HG03520 (cell line): ENCODE measurements around the gene HBP1.
"Not testable (repeated sequence)": the region's sequence is repeated elsewhere in the genome, so short reads cannot be mapped to it uniquely, and the experiment has no call there.

Experiments used
- ATAC-seq: cut with Tn5 transposase; IDR thresholded peaks from one replicate; pipeline ENCODE4 v1.9.1; 2021; ENCODE audit warnings: mild to moderate bottlenecking, moderate library complexity; ENCODE audit not compliant: unreplicated experiment

HBP1 gene

DNA sequence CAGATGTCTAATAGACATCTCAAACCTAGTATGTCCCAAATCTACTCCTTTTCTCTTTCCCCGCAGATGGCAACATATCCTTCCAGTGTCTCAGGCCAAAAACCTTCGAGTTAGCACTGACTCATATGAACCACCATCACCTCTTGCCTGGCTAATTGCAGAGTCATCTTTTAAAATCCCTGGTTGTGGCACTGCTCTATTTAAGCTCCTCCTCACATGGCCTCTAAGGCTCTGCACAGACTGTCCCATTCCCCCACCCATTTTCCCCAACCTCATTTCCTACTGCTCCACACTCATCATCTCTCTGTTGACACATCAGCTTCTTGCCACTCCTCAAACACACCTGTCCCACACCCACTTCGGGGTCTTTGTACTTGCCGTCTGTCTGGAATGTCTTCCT, 16.8 kb upstream of the HBP1 start:
- ATAC-seq = no peak

DNA sequence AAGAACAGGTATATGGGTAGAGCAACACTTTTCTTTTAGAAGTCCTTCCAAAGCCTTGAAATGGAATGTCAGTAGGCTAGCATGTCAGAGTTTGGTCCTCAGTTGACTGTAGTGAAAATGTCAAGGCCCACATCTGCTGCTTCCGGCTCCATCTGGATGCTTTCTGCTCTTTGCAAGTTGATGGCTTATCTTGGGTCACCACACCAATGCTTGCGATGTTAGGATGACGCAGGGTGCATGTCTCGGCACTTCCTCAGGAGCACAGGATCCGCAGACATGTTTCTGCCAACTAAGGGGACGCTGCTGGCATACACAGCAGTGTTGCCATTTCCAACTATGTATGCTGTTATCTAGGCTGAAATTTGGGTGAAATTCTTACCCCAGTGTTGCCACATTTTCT, 14.0 kb upstream of the HBP1 start:
- no peak for ATAC-seq

DNA sequence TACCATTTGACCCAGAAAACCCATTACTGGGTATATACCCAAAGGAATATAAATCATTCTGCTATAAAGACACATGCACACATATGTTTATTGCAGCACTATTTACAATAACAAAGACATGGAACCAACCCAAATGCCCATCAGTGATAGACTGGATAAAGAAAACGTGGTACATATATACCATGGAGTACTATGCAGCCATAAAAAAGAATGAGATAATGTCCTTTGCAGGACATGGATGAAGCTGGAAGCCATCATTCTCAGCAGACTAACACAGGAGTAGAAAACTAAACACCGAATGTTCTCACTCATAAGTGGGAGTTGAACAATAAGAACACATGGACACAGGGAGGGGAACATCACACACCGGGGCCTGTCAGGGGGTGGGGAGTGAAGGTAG, 13.1 kb upstream of the HBP1 start:
- not testable (repeated sequence) for ATAC-seq

DNA sequence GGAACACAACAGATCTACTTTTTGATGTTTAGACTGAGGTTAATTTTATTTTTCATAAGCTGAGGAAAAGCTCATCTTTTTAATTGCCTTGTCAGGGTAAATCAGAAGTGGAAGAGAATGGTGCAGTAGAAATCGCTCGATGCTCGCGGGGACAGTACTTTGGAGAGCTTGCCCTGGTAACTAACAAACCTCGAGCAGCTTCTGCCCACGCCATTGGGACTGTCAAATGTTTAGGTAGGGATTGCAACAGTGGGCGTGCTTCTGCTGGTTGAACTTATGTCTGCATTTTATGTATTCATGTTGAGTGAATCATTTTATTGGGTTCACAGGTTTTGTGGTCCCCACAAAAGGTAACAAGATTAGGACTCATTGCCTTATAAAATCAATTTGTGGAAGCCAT, 11.7 kb upstream of the HBP1 start:
- ATAC-seq = no peak

DNA sequence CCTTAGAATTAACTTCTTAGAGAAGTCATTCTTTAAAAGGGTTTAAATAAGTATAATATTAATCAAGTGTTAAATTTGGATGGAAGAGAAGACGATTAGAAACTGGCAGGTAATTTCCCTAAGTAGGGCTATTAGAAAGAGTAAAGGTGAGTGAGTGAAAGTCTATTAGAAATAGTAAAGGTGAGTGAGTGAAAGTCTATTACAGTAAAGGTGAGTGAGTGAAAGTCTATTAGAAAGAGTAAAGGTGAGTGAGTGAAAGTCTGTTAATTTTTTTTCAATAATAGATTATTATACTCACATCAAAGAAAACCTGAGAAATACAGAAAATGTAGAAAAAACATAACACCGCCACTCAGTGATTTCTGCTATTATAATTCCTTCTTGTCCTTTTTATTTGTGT, 10.8 kb upstream of the HBP1 start:
- ATAC-seq = no peak

DNA sequence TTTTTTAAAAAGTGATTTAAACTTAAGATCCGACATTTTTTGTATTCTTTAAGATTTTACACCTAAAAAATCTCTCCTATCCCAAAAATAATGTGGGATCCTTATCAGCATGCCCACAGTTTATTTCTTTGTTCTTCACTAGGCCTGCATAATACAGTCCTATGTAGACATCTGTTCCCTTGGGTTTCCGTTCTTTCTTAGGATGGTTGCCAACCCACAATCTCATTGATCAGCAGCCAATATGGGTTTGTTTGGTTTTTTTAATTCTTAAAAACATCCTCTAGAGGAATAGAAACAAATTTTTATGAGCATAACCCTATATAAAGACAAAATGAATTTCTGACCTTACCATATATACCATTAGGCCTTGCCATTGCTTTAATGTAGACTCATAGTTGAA, 8.4 kb upstream of the HBP1 start:
- no peak for ATAC-seq

DNA sequence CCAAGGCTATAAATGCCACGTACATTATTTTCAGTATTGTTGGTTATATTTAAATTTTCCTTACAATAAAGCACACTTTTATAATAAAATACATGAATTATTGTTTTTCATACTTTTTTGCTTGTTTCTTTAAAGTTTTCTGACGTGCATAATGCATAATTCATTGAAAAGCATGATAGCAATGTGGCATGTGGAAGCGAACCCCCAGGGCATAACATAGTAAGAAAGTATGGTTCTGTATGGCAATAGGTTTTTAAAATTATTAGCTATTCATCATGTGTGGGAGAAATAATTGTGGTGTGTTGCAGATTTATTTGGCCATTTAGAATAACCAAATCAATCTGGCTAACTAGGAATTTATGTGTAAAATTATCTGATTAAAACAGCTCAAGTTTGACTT, 7.4 kb upstream of the HBP1 start:
- ATAC-seq = no peak

DNA sequence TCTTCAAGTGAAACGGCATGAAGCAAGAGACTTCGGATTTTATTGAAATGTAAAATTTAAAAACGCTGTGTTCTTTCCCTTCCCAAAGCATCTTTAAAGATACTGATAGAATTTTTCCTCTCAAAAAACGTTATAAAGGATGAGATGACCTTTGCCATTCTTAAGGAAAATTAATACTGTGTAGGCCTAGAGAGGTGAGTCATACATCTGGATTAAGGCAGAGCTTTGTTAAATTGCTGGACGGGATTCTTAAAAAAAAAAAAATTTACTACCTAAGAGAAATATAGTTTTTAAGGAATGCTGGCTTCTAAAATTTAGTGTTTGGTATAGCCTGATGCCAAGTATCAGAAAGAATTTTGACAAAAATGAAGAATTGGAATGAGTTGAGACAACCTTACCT, 6.3 kb upstream of the HBP1 start:
- ATAC-seq = no peak

DNA sequence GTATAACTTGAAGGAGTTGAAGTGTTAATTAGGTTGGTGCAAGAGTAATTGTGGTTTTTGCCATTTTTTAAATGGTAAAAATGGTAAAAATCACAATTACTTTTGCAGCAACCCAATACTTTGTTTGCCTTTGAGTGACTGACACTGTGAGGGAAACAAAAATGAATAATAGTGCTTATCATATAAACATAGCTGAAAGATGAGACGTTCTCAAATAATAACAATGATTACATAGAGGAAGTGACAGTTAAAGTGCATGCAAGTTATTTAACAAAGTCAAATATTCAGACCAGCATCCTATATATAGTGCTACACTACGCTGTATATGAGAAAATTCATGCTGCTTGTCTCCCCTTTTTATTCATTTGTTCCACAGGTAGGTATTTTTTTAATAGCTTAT, 4.7 kb upstream of the HBP1 start:
- ATAC-seq = no peak

DNA sequence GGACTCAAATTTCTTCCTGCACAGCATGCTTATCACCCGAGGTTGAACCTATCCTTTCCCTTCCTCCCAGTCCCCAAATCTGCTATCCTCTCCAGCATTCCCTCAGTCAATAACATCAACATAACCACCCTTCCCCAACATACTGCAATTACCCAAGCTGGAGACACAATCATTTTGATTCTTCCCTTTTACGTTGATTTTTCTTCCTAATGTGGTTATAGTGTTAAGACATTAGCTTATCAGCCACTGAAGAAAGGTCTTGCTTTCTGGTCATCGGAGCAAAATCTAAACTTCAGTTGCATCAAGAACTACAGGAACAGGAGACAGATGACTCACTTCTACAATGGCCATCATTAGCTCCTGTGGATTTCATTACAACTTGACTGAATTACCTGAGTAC, 3.5 kb upstream of the HBP1 start:
- ATAC-seq = no peak

DNA sequence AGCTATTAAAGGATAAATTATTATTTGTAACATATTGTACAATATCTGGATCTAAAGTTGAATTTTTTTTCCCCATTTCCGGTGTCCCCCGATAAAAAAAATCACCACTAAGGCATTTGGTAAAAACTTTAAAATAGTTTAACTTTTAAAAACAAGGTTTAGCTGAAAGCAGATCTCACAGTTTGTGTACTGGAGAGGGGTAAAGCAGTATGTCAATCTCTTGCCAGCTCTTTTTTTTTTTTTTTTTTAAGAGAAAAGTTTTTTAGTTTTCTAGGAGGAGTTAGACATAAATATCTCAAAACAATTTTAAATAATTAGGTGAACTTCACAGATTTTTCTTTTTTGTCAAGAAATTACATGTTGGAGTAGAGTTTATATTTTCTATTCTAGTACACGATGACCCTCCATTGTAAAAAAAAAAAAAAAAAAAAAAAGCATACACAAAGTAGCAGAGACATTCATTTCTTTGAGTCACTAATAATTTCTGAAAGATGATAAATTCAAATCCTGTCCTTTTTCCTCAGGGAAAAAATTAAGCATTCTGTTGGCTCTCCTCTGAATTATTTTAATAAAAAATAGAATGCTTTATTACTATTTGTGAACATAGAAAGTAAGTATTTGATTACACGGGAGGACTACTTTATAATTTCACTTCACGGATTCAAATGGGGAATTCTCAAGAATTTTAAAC, 1.9 kb upstream of the HBP1 start:
- ATAC-seq = no peak

DNA sequence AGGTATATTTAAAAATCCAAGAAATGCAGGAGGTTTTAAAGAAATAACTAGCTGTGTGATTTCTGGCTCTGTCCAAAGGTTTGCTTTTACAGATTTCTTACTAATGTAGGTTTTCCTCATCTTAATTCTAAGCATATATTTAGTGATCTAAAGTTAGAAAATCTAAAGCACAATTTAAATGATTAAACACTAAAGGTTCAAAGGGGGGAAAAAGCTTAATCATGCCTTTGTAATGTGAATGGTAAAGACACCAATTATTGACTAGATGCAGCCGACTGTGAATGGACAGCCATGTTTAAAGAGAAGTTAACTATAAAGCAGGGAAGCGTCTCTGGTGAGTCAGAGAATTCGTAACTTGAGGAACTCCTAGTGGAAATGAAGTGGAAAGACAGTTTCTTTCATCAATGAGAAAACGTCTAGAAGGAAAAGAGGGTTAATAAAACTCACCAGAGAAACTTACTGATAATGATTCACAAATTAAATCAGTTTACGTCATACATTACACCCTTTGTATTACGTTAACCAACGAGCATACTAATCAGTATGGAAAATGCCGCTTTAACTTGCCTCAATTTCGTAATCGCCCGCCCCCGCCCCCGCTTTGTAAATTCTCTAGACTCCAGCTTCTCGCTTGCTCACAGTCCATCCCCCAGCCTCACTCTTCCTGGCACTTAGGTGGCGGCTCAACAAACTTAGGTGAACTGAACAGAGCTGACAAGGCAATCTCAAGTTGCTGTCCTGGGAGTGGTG, 1.1 kb upstream of the HBP1 start:
- no peak for ATAC-seq

DNA sequence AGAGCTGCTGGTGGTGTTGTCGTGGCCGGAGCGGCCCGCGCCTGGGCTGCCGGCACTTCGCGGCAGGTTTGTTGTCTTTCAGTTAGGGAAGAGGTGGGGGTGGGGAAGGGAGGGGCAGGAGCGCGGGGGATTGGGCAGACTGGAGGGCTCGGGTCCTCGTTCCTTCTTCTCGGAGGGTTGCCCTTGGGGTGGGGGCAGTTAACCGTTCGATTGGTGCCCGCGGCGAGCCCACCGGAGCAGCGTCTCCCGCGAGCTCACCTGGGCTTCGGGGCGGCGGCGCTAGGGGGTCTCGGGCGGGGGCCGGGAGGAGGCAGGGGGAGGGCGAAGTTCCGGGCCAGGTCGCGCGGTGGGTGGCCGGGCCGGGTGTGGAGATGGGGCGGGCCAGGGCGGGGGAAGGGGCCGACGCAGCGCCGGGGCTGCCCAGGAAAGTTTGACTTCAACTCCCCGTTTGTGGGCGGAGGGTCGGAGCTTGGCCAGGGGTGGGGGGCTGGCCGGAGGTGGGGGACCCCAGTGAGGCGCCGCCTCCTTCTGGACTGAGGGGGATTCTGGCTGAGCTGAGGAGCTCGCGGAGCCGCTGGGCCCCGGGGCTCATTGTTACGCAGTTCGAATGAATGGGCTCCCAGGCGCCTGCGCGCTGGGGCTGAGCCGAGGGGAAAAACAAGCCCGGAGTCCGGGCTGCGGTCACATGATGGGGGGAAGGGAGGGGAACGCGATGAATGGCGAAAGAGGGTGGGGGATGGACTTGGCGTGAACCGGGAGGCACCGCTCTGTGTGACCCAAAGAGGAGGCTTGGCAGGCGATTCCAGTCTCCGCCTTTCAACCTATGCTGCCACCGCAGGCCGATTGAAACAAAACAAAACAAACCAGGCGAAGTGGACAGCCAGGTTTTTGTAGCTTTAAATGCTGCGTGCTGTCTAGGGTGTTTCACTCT, 582 bp downstream of the HBP1 start:
- peak; percentile 13 for ATAC-seq

DNA sequence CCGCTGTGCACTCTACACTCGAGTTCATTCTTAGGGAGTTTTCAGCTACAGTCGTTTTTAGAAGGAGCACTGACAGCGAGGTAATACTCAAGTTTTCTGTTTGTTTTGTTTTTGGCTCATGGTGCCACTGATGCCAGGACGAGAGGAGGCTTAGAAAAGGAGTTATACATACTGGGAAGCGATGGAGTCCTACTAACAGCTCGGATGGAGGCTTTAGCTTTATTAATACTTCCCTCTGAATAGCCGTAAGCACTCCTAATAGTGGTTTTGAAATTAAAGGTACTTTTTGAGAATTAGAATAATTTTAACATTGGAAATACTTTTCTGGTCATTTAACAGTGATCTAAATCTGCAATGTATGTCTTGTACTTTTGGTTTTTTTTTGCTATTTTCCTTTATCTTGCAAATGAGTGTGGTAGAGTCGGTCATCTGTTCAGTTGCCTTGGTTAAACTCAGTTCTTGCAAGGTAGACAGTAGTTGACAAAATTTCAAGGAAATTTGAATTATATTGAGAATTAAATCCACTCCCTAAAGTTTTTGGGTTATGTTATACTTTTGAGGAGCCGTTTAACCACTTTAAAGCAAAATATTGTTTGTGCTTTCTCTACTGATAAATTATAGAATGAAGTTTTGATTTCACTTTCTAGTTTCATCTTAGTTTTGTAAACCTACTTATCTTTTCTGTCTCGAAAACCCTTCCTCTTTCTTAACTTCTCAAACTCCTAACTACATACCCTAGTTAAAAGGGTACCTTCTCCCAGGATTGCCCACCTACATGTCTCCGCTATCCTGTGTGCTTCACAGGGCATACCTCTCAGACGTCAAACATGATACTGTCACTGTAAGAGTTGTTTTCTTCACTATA, 1.5 kb downstream of the HBP1 start:
- no peak for ATAC-seq

DNA sequence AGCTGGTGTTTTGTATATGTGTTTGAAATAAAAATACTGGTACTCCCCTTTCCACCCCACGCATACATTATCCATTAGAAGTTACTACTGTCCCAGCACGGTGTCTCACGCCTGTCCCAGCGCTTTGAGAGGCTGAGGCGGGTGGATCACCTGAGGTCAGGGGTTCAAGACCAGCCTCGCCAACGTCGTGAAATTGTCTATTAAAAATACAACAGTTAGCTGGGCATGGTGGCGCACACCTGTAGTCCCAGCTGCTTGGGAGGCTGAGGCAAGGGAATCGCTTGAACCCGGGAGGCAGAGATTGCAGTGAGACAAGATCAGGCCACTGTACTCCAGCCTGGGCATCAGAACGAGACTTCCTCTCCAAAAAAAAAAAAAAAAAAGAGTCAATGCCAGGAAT, 2.7 kb downstream of the HBP1 start:
- ATAC-seq = no peak

DNA sequence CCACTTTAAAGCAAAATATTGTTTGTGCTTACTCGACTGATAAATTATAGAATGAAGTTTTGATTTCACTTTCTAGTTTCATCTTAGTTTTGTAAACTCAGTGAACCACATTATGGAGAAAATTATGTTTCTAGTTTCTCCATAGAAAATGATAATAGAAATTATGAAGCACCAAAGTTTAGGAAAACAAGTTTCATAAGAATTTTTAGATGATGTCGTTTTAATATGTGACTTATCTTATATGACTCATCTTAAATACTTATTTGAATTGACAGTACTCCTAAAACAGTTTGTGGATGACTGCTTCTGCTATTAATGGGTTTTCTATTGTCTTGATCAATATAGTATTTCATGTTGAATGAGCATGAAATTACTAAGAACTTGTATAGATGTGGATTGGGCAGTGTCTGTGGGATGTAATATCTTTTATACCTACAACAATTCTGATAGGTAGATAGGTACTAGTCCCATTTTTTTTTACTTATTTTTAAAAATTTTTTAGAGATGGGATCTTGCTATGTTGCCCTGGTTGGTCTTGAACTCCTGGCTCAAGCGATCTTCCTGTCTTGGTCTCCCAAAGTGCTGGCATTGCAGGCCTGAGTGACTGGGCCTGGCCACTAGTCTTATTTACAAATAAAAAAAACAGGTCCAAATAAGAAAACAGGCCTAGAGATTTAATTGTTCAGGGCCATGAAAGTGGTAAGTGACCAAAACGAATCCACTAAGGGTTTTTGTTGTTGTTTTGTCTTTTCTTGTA, 3.7 kb downstream of the HBP1 start:
- no peak for ATAC-seq

DNA sequence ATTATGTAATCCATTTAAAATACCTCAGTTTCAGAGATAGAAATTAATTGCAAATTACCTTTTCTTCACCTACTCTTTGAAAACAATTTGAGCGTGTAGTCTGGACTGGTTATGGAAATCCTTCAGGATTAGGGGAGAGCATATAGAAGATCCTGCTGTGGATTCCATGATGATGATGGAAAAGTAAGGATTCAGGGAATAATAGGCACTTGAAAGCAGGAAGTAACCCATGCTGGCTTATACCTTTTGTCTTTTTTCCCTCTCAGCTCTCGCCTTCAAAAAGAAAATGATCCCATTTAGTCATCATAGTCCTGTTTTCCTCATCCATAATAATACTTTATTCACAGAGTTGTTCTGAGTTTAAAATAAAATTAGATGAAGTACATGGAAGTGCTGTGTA, 4.4 kb downstream of the HBP1 start:
- no peak for ATAC-seq

DNA sequence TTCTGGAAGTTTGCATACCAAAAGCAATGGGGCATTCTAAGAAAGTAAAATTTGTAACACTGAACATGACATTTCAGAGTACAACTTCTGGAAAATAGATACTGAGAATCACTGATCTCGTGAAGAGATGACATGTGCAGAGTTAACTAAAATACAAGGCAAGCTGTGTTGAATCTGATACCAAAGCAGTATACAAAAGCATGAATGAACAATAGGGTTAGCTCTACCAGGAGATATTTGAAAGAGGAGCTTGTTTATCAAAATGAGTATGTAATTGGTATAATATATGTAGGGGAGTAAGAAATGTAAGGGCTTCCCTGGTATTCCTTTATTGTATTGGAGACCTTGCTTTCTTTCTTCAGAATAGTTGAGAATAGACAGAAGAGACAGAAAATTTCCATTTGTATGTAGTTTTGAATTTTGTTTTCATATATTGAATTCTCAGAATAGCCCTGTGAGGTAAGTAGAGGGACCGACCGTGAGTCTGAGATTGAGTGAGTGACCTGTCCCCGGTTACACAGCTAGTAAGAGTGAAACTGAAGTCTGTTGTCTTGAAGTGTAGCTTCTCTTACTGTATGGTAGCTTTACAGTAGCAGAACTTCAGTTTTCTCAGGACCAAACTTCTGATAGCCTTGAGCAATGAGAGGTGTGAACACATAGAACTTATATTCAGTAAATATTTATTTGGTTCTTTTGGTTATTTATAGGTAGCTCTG, 5.0 kb downstream of the HBP1 start:
- ATAC-seq = no peak
